Stimulated activated CD4-positive, alpha-beta T cell treated with anti-CD3 and anti-CD28 coated beads, Interleukin-15, amount 100 ng/mL, for 1 hour (primary cell): ENCODE results near the gene ACTRT2.

ENCODE experiments used
- DNase-seq, 2 donors: peaks; one replicate each; pipeline ENCODE4 v3.0.0-alpha.2; 2020; ENCODE audit warnings: low read depth in 1 of 2, low spot score in 1 of 2

Gene ACTRT2

DNA sequence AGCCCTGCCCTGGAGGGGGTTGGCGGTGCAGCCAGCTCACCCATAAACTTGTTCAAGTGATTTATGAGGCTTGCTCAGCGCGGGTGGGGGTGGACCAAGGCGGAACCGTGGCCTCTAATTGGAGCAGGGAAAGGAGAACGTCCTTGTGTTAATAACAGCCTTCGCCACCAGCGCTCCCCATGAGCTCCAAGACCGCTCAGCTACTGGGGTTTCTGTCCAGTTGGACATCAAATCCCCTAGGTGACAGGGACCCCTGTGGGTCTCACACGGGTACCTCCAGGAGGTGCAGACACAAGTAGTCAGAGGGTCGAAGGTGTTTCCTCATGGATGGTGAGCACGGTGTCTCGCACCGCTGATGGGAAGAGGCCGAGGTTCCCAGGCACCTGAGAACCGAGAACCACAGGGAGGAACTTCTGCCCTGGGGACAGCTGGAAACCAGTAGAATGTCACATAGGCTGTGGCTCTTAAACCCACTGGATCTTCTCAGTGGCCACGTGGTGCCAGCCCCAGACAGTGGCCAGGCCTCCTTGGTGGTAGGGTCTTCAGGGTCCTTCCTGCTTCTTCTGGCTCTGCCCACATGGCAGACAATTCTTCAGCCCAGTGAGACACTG lies 3.7 kb upstream of the ACTRT2 start:
- DNase-seq, result no peak

DNA sequence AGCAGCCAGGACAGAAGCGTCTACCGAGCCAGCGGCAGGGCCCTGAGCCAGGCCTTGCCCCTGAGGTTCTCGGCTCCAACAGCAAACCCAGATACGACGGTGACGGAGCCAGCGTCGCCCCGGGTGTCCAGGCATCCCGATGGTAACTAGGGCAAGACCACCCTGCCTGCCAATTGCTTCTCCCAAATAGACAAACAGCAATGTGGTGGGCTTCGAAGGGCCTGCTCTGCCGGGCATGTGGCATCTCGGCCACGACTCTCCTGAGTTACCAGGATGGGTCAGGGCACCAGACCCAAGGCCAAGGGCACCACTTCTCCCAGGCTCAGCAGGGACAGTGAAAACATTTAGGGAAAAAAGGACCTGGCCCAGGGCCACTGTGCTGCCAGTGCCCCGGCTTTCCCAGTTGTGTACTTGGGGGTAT lies 3.2 kb upstream of the ACTRT2 start:
- DNase-seq, result no peak

DNA sequence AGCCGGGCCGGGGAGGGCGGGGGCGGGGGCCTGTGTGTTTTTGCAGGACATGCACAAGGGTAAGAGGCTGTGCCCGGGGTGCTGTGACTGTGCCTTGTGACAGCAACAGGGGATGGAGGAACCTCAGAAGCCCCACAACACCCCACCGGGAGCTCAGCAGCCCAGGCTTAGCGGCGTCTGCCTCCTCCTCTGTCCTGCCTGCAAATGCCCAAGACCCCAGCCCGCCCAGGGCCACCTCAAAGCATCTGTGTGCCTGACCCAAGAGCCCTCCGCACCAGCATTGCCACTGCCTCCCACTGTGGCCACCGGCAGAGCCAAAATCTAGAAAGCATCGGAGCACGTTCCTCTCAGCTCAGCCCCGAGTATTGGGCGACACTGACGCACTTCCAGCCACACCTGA lies 2.7 kb upstream of the ACTRT2 start:
- DNase-seq, result no peak

DNA sequence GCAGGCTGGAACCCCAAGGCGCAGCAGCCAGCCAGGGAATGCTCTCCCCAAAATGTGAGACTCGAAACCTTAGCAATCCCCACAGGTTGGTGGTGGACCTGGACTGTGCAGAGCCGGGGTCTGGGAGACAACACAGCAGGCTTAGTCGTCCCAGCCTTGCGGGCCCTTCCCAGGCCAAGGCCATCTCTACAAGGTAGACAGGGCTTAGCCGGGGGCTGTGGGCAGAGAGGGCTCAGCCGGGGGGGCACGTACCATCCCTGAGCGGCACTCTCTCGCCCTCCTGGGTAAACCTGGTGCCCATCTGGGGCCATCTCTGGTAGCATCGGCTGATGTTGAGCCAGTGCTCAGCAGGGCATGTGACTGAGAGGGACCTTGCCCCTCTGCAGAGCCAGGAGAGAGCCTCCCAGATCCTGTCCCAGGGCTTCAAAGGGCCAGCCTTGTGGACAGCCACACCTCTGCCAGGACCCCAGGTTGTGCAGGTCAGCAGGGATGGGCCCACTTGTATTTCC lies 2.2 kb upstream of the ACTRT2 start:
- no peak for DNase-seq

DNA sequence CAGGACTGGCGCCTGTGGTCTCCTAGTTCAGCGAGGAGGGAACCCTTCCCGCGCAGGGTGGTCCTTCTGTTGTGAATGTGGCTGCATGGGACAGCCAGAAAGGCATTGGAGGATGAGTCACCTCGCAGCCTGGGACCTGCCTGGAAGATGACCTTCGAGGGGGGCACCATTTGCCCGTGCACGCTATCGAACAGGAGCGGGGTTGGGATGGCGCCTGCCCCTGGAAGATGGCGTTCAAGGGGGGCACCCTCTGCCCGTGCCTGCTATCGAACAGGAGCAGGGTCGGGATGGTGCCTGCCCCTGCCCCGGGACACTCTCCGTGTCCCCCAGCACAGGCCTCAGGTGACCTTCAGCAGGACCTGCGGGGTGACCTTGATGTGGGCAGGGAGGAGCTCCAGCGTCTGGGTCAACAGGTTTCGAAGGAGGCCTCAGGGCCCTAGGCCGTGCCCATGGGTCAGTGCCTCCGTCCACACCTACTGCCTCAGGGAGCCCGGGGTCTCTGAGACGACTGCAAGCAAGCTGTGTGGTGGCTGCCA lies 1.7 kb upstream of the ACTRT2 start:
- no peak for DNase-seq

DNA sequence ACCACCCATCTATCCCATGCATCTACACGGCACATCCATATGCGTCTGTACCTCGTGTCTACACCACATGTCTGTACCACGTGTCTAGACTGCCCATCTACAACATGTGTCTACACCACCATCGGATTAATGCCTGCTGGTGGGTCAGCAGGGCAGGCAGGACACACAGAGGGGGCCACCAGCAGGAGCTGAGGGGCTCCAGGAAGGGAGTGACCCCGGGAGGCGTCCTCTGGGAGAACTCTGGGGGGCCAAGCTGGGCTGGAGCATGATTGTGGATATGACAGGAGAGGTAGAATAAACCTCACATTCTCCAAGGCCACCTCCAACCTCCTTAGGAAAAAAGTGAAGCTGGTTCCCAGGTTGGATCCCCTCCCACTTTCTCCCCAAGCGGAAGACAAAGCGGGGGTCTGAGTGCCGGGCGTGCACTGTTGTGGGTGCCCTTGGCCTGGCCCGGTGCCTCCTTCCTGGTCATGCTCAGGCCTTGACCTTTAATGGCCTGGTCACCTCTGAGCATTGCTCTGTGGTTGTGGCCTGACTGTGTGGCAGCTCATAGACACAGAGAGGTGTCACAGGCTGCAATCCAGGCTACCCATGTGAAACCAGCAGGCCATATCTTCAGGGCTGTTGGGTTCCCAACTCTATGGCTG lies 881 bp upstream of the ACTRT2 start:
- DNase-seq, result no peak

DNA sequence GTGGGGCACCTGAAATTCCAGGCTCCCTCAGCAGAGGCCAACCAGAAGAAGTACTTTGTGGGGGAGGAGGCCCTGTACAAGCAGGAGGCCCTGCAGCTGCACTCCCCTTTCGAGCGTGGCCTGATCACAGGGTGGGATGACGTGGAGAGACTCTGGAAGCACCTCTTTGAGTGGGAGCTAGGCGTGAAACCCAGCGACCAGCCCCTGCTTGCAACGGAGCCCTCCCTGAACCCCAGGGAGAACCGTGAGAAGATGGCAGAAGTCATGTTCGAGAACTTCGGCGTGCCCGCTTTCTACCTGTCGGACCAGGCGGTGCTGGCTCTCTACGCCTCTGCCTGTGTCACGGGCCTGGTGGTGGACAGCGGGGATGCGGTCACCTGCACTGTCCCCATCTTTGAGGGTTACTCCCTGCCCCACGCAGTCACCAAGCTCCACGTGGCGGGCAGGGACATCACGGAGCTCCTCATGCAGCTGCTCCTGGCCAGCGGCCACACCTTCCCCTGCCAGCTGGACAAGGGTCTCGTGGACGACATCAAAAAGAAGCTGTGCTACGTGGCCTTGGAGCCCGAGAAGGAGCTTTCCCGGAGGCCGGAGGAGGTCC lies 634 bp downstream of the ACTRT2 start:
- DNase-seq, result no peak

DNA sequence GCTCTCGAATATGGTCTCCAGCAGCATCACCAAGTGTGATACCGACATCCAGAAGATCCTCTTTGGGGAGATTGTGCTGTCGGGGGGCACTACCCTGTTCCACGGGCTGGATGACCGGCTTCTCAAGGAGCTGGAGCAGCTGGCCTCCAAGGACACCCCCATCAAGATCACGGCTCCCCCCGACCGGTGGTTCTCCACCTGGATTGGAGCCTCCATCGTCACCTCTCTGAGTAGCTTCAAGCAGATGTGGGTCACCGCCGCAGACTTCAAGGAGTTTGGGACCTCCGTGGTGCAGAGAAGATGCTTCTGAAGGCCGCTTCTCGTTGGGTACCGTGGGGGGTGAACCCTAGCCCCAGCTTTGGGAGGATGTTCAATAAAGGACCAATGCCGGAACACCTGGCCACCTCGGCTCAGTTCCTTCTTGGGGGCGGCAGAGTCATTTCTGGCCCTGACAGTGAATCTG lies 1.3 kb downstream of the ACTRT2 start:
- DNase-seq, result no peak

DNA sequence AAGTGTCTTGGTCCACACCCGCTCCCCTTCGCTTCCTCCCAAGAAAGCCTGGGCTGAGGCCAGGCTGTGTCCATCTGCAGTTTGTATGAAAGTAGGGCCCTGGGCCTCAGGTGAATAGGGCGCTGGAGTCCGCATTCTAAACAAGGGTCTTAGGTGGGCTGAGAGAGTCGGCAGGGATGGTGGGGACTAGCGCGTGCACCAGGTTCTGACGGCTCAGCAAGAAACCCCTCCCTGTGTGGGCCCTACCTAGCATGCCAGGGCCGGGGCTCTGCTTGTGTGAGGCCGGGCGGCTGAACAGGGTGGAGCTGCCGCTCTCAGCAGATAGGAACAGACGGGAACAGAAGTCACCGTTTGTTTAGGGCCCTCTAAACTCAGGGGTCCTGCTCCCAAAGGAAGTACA lies 1.7 kb downstream of the ACTRT2 start:
- no peak for DNase-seq

DNA sequence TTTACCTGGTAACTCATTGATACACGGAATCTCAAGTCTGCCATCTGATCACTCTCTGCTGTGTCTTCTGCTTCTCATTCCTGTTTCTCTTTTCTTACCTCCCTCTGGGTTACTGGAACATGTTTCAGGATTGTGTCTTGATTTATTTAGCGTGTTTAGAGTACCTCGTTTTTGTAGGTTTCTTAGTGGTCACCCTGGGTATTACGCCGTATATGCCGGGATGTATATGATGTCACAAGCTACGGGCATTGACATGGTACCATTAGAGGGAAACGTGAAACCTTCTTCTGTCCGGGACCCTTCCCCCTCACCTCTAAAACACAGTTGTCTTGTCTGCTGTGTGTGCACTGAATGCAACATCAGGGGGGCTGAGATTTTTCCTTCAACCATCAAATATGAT lies 2.8 kb downstream of the ACTRT2 start:
- DNase-seq, result no peak

DNA sequence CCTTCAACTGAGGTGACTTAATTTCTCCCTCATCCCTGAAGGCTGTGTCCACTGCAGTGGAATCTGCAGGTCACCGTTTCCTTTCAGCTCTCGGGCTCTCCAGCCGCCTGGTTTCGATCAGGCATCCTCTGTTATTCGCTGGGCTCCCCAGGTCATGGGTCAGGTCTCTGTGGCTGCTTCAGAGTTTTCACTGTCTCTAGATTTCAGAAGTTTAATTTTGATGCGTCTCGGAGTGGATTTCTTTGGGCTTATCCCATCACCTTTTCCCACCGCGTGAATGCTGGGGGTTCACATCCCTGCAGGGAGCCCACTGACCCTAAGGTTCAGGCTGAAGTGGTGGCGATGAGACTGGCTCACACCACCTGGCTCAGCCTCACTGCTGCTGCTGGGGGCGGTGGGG lies 3.3 kb downstream of the ACTRT2 start:
- DNase-seq, result no peak

DNA sequence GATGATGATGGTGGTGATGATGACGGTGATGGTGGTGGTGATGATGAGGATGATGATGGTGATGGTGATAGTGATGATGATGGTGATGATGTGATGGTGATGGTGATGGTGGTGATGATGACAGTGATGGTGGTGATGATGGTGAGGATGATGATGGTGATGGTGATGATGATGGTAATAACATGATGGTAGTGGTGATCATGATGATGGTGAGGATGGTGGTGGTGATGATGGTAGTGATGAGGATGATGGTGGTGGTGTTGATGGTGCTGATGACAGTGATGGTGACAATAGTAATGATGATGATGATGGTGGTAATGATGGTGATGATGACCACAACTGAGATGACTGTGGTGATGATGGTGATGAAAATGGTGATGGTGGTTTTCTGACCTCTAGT lies 4.9 kb downstream of the ACTRT2 start:
- no peak for DNase-seq

DNA sequence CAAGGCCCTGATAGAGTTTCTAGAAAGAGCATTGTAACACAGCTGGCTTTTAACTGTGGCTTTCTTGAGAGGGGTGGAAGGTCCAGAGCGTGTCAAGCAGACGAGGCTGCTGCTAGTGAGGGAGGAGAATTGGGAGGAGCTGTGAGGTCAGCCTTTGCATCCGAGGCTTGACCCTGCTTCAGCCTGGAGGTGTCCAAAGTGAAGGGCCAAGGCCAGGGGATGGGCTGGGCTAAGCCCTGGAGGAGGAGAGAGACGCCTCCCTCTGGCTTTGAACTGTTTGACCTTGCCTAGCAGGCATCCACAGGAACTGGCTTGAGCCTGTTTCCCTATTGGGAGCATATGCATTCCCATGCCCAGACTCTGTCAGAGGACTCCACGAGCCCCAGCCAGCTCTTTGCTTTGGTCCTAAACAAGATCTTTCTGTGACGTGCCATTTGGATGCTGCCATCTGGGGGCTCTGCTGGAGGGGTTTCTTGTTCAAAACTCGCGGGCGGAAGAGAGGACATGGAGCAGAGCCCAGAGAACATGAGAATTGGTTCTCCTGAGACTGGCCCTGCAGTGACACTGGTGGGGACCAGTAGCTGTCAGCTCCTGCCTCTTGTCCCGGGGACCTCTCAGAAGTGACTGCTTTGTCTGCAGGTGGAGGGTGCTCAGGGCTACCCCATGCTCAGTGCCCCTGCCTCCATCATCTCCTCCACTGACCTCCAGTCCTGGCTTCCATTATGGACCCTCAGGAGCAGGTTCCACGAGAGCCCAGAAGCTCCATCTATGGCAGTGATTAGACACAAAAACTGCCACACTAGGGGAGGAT lies 5.5 kb downstream of the ACTRT2 start:
- DNase-seq, result no peak

DNA sequence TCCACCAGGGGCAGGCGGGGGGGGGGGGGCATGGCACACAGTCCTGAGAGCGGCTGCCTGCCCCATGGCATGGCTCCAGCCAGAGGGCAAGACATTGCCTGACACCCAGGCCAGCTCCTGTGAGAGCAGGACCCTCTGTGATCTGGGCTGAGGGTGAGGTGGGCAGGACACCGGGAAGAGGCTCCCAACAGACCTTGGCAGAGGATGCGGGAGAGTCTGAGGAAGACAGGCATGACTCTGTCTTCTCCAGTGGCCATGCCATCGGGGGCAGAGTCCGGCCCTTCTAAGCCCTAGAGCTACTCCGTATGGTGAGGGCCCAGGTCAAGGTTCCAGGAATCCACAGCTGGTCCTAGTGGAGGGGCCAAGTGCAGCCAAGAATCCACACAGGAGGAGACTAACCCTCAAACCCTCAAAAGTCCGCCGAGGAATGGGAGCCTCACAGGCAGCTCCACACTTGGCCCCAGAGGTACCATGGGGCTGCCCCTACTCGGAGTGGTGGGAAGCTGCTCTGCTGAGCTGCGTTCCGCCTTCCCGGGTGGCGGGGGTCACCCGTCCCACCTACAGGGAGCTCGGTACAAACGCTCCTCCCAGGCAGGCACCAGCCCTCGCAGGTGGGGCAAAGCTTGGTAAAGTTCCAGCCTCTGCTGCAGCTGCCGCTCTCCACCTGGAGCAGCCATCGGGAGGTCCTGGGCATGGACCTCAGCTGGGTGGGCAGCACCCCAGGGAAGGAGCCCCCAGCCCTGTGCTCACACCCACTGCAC lies 6.5 kb downstream of the ACTRT2 start:
- DNase-seq, result no peak

DNA sequence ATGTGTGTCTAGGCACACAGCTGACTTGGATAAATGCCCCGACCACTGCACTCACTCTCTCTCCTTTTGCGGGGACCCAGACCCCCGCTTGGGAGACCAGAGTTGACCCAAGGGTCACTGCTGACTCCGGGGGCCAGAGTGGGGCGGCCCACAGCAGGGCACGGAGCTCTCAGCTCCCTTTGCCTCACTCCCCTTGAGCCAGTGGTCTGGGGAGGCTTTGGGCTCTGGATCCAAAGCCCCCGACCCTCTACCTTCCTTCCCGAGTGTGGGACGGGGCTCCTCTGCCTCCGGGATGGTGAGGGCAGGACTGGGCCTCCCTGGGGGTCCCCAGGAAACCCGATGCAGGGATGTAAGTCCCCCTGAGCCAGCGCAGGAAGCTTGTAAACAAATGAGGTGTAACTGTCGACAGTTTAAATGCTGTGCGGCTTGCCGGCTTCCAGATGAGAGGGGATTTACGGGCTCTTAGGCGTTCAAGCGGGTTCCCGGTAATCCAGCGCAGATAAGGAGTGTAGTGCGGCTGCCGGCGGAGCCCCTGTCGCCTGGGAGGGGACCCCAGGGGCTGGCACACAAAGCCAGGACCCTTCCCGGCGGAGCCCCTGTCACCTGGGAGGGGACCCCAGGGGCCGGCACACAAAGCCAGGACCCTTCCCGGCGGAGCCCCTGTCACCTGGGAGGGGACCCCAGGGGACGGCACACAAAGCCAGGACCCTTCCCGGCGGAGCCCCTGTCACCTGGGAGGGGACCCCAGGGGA lies 7.4 kb downstream of the ACTRT2 start:
- no peak for DNase-seq

DNA sequence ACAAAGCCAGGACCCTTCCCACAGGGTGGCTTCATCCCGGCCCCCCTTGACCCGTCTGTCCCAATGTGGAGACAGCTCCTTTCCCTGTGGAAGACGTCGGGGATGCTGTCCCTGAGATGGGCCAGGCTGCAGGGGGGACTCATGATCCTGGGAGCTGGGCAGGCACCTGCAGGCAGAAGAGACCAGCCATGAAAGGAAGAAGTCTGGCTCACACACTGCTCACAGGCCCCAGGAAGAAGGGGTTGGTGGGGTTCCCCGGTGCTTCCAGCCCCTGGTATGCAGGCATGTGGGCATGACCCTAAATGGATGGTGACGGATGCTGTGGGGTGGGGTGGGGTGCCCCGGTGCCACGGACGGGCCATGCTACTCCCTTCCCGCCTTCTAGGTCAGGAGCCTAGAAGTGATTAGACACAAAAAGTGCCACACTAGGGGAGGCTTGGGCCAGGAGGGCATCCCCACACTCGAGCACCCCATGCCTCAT lies 8.3 kb downstream of the ACTRT2 start:
- DNase-seq, result no peak

DNA sequence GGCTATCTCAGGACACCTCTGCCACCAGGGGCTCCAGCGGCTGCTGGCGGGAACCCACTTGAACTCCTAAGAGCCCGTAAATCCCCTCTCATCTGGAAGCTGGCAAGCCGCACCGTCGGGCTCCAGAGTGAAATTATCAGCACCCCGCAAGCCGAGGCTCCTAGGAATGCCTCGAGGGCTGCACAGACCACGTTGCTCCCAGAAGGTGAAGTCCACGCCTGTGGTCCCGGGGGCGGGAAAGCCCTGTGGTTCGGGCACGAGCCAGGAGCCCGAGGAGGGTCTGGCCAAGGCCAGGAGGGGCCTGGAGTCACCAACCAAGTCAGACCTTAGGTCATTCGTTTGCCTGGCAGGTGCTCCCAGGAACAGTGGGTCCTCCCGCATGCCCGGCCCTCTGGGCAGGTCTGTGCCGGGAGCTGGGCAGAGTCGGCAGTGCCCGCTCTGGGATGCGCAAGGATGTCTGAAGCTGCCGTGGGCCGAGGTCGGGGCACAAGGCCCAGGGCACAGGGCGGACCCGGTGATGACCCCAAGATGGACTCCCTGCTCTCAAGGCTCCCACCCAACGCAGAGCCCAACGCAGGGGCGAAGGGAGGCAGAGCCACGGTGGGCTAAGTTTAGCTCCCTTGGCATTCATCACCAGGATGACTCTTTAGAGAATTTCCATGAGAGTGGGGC lies 8.9 kb downstream of the ACTRT2 start:
- no peak for DNase-seq

DNA sequence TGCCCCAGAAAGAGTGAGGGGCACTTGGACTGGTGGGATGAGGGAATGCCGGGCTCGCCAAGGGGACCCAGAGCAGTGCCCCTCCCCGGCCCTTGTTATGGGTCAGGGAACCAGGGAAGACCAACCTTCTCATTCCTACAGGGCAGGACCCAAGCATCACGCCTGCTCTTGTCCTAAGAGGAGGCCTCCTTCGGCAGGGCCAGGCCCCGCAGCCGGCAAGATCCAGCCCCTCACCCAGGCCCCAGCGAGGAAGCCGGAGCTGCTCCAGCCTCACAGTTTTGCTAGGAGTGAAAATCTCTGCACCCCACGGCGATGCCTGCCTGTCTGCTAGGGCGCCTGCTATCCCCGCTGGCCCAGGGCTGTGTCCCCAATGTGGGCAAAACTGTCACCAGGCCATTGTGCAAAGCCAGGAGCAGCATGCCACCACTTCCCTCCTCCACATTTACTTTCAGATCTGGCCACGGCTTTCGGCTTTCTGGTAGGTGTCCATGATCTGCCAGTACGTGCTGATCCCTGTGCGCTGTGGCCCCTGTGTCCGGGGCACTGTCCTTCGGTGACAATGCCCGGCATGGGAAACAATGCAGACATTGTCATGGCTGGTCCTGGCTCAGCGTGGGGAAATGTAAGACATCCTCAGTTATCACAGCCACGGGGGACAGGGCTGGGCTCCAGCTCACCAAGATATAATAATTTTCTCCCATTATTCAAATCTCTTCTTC lies 9.6 kb downstream of the ACTRT2 start:
- DNase-seq, result no peak
